HEK293T (cell line): ENCODE measurements around the gene MC1R.

ENCODE experiments used
- CTCF ChIA-PET: fragments of 350-600 bp; formaldehyde crosslinking; extraction: SDS; loops from one replicate; lab custom pipeline; 2021; ENCODE audit warnings: antibody characterized with exemption, inconsistent platforms; lab: Yijun Ruan, JAX
- POLR2A ChIA-PET: fragments of 350-600 bp; formaldehyde crosslinking; extraction: SDS; loops from one replicate; lab custom pipeline; 2020; ENCODE audit warnings: antibody characterized with exemption, inconsistent platforms; lab: Yijun Ruan, JAX
- DNase-seq: peaks from one replicate; pipeline ENCODE4 v3.0.0; 2012; ENCODE audit warnings: mixed read lengths; ENCODE audit errors: extremely low spot score
- ARNT ChIP-seq: fragments of 450-650 bp; IDR thresholded peaks from 2 replicates; pipeline ENCODE4 v1.6.1; 2017; ENCODE audit warnings: mild to moderate bottlenecking
- BHLHE40 ChIP-seq: fragments of 450-650 bp; IDR thresholded peaks from 2 replicates; pipeline ENCODE4 v1.6.1; 2016; ENCODE audit warnings: mild to moderate bottlenecking, moderate library complexity, borderline replicate concordance
- CTBP1 ChIP-seq: fragments of 450-650 bp; IDR thresholded peaks from 2 replicates; pipeline ENCODE4 v1.6.1; 2016; ENCODE audit warnings: borderline replicate concordance
- ELF4 ChIP-seq: fragments of 450-650 bp; IDR thresholded peaks from 2 replicates; pipeline ENCODE4 v1.6.1; 2017; ENCODE audit warnings: antibody characterized with exemption
- FOXA1 ChIP-seq: fragments of 450-650 bp; IDR thresholded peaks from 2 replicates; pipeline ENCODE4 v1.6.1; 2016; ENCODE audit warnings: mild to moderate bottlenecking
- FOXK2 ChIP-seq: fragments of 450-650 bp; IDR thresholded peaks from 2 replicates; pipeline ENCODE4 v1.6.1; 2016; ENCODE audit warnings: mild to moderate bottlenecking
- FOXM1 ChIP-seq: fragments of 450-650 bp; IDR thresholded peaks from 2 replicates; pipeline ENCODE4 v1.6.1; 2017; ENCODE audit warnings: mild to moderate bottlenecking, borderline replicate concordance
- HDGF ChIP-seq: fragments of 450-650 bp; IDR thresholded peaks from 2 replicates; pipeline ENCODE4 v1.6.1; 2017; ENCODE audit warnings: antibody characterized with exemption, borderline replicate concordance
- L3MBTL2 ChIP-seq: fragments of 450-650 bp; conservative IDR thresholded peaks from 2 replicates; pipeline ENCODE4 v1.6.1; 2016; ENCODE audit warnings: mild to moderate bottlenecking
- LEF1 ChIP-seq: fragments of 450-650 bp; IDR thresholded peaks from 2 replicates; pipeline ENCODE4 v1.6.1; 2017; ENCODE audit warnings: mild to moderate bottlenecking, borderline replicate concordance
- NFRKB ChIP-seq: fragments of 450-650 bp; IDR thresholded peaks from 2 replicates; pipeline ENCODE4 v1.6.1; 2016; ENCODE audit warnings: mild to moderate bottlenecking, moderate library complexity
- PKNOX1 ChIP-seq: fragments of 450-650 bp; IDR thresholded peaks from 2 replicates; pipeline ENCODE4 v1.6.1; 2016
- SP1 ChIP-seq: fragments of 450-650 bp; IDR thresholded peaks from 2 replicates; pipeline ENCODE4 v1.6.1; 2017
- SUZ12 ChIP-seq: fragments of 450-650 bp; IDR thresholded peaks from 2 replicates; pipeline ENCODE4 v1.6.1; 2016; ENCODE audit warnings: mild to moderate bottlenecking
- TARDBP ChIP-seq: fragments of 450-650 bp; IDR thresholded peaks from 2 replicates; pipeline ENCODE4 v1.6.1; 2016
- ZNF384 ChIP-seq: fragments of 450-650 bp; IDR thresholded peaks from 2 replicates; pipeline ENCODE4 v1.6.1; 2016

MC1R gene

GRCh38 chr16:89907055-89907814 lies 11.4 kb upstream of the MC1R start:
- no peak for DNase-seq
- no peak for TF ChIP-seq CTBP1
- no peak for TF ChIP-seq NFRKB
- no peak for TF ChIP-seq SP1
- no peak for TF ChIP-seq PKNOX1
- CTCF ChIA-PET: interaction anchor here (0.9 to 1.8 kb wide), 2 partner anchors 15 to 19 kb away, joined by 5 to 8 read pairs; partner anchors contain the start of gene TUBB3
- POLR2A ChIA-PET: interaction anchor here (2.3 to 3.3 kb wide), 2 partner anchors 11 to 34 kb away, joined by 6 to 14 read pairs; partner anchors contain the start of genes MC1R and TCF25

DNA sequence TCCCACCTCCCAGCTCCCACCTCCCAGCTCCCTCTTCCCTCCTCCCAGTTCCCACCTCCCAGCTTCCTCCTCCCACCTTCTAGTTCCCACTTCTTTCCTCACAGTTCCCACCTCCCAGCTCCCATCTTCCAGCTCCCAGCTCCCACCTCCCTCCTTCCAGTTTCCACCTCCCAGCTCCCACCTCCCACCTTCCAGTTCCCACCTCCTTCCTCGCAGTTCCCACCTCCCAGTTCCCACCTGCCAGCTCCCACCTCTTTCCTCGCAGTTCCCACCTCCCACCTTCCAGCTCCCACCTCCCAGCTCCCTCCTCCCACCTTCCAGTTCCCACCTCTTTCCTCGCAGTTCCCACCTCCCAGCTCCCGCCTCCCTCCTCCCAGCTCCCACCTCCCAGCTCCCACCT lies 10.4 kb upstream of the MC1R start:
- TF ChIP-seq SP1 (no peak), BHLHE40 (no peak), TARDBP (no peak), ZNF384 (no peak), L3MBTL2 (no peak), LEF1 (no peak), FOXA1 (no peak), SUZ12 (no peak), NFRKB (no peak), HDGF (no peak), PKNOX1 (no peak), FOXM1 (no peak), CTBP1 (no peak), ARNT (no peak), ELF4 (no peak), FOXK2 (no peak)
- DNase-seq: no peak
- CTCF ChIA-PET: interaction anchor here (0.9 to 1.8 kb wide), 2 partner anchors 13 to 14 kb away, joined by 3 to 8 read pairs; partner anchors contain the start of gene TUBB3
- POLR2A ChIA-PET: interaction anchor here (1.2 to 3.3 kb wide), 3 partner anchors 10 to 35 kb away, joined by 4 to 14 read pairs (median 6); partner anchors contain the start of genes MC1R and TCF25

DNA sequence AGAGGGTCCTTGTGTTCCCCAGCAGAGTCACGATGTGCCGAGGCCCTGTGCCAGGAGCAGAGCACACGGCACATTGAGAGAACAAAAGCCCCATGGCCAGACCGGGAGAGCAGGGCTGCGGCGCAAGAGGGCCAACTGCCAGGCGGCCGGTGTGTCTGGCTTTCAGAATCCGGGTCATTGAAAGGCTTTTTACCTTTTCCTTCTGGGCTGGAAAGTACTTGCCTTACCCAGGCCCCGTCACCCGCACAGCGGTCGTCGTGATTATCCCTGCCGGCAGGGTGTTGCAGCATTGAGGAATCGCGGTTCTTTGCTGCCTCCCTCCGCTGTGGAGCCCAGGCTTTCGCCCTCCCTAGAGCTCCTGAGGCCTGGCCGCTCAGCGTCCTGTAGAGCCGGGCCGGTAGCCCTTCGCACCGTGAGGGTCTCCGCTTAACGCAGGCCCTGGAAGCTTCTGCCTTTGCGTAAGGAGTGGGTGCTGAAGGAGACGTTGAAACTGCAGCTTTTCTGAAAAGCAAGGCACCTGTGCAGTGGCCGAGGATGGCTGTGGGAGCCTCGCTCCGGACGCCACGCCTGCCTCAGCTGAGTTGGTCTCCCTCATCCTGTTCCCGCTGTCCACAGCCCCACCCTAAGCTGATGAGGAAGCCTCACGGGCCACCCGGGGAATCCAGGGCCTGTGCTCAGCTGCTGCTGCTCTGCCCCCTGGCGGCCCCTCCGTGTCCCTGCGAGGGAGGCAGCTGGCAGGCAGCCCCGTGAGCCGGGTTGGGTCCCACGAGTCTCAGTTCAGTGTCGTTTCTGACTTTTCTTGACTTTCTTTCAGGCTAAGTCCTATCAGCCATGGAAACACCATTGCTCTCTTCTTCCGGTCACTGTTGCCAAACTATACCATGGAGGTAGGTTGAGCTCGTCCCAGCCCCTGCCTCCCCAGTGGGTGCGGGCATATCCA lies 8.6 kb upstream of the MC1R start:
- POLR2A ChIA-PET: interaction anchor here (1.2 to 1.9 kb wide), 4 partner anchors 9 to 62 kb away, joined by 3 to 13 read pairs (median 8); partner anchors contain the start of genes MC1R, TCF25 and TUBB3
- CTCF ChIA-PET: interaction anchor here (1.0 to 2.1 kb wide), 8 partner anchors 9 to 204 kb away, joined by 3 to 16 read pairs (median 4); partner anchors contain the start of genes MC1R and TUBB3
- peak; percentile 84 for DNase-seq
- no peak for TF ChIP-seq CTBP1
- TF ChIP-seq TARDBP: no peak
- TF ChIP-seq BHLHE40: no peak
- no peak for TF ChIP-seq ARNT
- TF ChIP-seq HDGF: no peak
- no peak for TF ChIP-seq FOXM1
- no peak for TF ChIP-seq FOXK2
- TF ChIP-seq L3MBTL2: no peak
- no peak for TF ChIP-seq FOXA1
- TF ChIP-seq ZNF384: no peak
- TF ChIP-seq LEF1: no peak
- TF ChIP-seq SUZ12: no peak
- TF ChIP-seq ELF4: no peak
- no peak for TF ChIP-seq SP1
- TF ChIP-seq NFRKB: no peak
- TF ChIP-seq PKNOX1: no peak

DNA sequence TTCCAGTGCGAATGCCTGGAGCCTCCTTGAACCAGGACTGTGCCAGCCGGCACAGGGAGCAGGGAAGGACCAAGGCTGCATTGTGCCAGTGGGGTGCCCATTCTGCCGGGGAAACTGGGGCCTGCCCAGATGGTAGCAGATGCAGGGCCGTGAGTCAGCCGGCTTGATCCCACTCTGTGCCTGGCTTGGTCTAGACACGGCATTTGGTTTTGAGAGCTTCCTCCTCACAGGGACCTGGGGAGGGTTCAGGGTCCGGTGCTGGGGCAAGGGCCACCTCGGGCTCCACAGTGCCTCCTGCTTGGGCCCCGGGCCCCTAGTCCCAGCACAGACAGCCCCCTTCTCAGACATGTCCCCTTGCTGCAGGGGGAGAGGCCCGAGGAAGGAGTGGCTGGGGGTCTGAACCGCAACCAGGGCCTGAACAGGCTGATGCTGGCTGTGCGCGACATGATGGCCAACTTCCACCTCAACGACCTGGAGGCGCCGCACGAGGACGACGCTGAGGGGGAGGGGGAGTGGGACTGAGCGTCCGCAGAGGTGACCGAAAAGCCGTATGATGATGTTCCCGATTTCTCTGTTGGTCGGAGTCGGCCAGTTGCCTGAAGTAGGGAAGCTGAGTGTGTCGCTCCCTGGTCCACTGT lies 7.8 kb upstream of the MC1R start:
- DNase-seq: no peak
- POLR2A ChIA-PET: interaction anchor here (1.2 to 1.9 kb wide), 4 partner anchors 8 to 62 kb away, joined by 3 to 13 read pairs (median 8); partner anchors contain the start of genes MC1R, TCF25 and TUBB3
- TF ChIP-seq FOXK2 (no peak), FOXA1 (no peak), SUZ12 (no peak), TARDBP (no peak), HDGF (no peak), LEF1 (no peak), CTBP1 (no peak), L3MBTL2 (no peak), ELF4 (no peak), ARNT (no peak), SP1 (no peak)
- CTCF ChIA-PET: interaction anchor here (1.0 to 2.1 kb wide), 7 partner anchors 8 to 205 kb away, joined by 3 to 16 read pairs (median 4); partner anchors contain the start of genes MC1R and TUBB3

DNA sequence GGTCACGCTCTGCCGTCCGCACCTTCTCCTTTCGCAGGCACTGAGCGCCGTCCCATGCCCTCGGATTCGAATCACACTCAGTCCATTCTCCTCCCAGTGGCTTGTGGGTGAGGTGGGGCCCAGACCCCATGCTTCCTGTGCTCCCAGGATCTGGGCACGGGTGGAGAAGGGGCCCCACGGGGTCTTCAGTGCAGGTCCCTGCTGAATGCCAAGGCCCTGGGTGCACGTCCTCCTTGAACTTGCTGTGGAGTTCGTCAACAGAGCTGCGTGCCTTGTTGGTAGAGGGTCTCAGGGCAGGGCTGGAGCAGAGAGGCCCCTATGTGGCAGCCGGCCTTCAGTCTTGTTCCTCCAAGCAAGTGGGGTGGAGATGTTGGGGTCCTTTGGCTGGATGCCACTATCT lies 7.3 kb upstream of the MC1R start:
- ChIA-PET CTCF (interaction anchor here (2.1 kb wide), 1 partner anchor 11 kb away, joined by 16 read pairs; the partner anchor contains the start of gene TUBB3), POLR2A (interaction anchor here (1.9 kb wide), 1 partner anchor 38 kb away, joined by 13 read pairs; the partner anchor contains the start of gene TCF25)
- TF ChIP-seq L3MBTL2 (no peak), FOXA1 (no peak), SP1 (no peak), TARDBP (no peak), HDGF (no peak), FOXK2 (no peak), BHLHE40 (no peak), SUZ12 (no peak), PKNOX1 (no peak), CTBP1 (no peak), FOXM1 (no peak), NFRKB (no peak)
- DNase-seq: no peak
